ENCODE results near the gene POR.

GRCh38 chr7:75951506-75951905, 36.6 kb downstream of the POR start:
- TF ChIP-seq ISL1 (CRISPR knock-in tag; IDR thresholded peaks at IDR 0.05) (no peak), TSHZ2 (CRISPR knock-in tag; IDR thresholded peaks at IDR 0.05) (no peak), PATZ1 (CRISPR knock-in tag; IDR thresholded peaks at IDR 0.05; ENCODE audit: borderline replicate concordance) (no peak), RARB (CRISPR knock-in tag; IDR thresholded peaks at IDR 0.05) (no peak)
